Right lung (tissue), 5 donors: ENCODE measurements around the gene DPYSL5. TPM values are rescaled to one million over a fixed set of nuclear protein-coding genes. Genes with fewer than 3 reads are reported as not detected.
A peak's percentile ranks its signal among the peaks of the same experiment; 100 is the strongest.

Experiments used
- DNase-seq, 2 donors: peaks; one replicate each; pipeline ENCODE4 v3.0.0-alpha.2; 2013
- polyA plus RNA-seq, 5 donors: library from polyadenylated mRNA; unstranded; fragments of 120-200 nt; gene quantifications; one replicate each; pipeline versions ENCODE4 v1.2.1 to v1.2.3, GENCODE V29; 2013; ENCODE audit warnings: inconsistent platforms in 1 of 5, low replicate concordance in 1 of 5; ENCODE audit not compliant: insufficient read length in 5 of 5, insufficient read depth in 1 of 5

The DPYSL5 gene
- polyA plus RNA-seq, 5 donors = 0.17 to 0.95 (median 0.27) TPM

GRCh38 chr2:26845021-26845420 lies 2.9 kb upstream of the DPYSL5 start:
- DNase-seq = no peak

GRCh38 chr2:26846334-26847306 lies 1.3 kb upstream of the DPYSL5 start:
- peak; percentile 45 to 52 for DNase-seq

DNA sequence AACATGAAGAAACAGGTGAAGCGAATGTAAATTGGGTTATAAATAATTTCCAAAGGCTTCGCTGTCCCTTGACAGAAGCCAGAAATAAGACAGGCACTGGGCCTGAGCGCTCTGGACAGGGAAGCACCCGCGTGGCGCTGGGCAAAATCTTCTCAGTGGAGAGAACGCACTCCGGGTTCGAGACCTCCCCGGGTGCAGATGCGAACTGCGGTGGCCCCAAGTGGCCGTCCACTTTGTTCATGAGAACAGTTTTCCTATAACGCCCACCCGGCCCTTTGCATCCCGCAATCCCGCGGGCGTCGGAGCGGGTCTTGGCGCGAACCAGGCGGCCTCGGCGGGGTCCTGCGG lies 651 bp upstream of the DPYSL5 start:
- DNase-seq = no peak

- no peak for DNase-seq
Measured at GRCh38 chr2:26848336-26849055, 564 bp downstream of the DPYSL5 start.

DNA sequence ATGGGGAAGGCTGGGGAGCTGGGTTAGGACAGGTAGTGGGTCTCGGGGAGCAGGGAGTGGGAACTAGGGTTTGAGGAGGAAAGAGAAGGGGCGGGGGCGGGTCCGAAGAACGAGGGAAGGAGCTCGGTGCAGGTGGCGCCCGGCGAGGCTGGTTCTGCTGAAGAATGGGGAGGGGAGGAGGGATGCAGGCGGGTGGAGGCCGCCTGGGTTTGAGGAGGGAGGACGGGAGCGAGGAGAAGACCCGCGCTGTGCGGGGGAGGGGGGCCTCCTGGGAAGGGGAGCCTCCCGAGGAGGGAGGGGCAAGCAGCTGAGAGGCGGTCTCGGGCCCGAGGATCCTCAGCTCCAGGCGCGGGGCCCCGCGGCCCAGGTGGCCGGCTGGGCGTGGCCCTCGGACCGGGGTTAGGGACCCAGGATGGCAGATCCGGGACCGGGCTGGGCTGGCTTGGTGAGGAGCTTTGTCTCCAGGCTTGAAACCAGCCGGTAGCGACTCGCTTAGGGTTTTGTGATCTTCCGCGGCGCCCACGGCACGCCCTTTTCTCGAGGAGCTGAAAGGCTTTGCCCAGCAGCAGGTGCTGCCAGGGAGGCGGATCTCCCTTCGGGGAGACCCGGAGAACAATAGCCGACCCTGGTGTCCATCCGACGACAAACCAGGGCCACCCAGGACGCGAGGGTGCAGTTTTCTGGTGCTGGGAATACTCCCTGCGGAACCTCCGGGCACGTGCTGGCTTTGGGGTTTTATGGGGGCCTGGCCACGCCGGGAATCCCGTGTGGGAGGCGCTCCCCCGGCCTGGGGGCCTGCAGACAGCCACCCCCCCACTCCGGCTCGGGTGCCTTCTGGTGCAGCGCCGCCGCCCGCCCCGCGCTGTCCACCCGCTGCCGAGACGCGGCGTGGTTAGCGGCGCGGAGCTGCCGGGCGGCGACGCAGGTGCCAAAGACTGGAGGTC lies 1.4 kb downstream of the DPYSL5 start:
- DNase-seq = no peak

GRCh38 chr2:26850000-26850431 lies 2.1 kb downstream of the DPYSL5 start:
- DNase-seq = no peak

GRCh38 chr2:26850505-26850904 lies 2.6 kb downstream of the DPYSL5 start:
- DNase-seq = no peak

GRCh38 chr2:26852405-26853306 lies 4.7 kb downstream of the DPYSL5 start:
- DNase-seq = no peak

- no peak for DNase-seq
Measured at GRCh38 chr2:26853751-26854150, 5.8 kb downstream of the DPYSL5 start.

GRCh38 chr2:26854283-26854827 lies 6.4 kb downstream of the DPYSL5 start:
- DNase-seq = no peak

DNA sequence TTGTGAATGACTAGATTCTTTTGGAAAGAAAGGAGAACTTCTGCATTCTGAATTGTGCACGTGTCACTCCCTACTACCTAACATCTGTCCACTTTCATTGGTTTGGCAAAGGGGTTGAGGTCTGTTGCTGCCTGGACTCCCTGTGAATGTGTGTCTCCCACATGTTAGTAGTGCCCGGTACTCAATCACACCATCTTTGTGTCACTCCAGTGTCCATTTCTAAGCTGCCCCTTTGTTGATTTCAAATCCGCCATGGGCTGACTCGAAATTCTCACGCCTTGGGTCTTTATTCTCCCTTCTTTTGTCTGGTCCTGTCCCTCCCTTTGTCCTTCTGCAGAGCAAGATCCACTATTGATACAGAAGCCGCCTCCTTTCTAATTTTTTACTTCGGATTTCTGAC lies 7.5 kb downstream of the DPYSL5 start:
- no peak for DNase-seq

DNA sequence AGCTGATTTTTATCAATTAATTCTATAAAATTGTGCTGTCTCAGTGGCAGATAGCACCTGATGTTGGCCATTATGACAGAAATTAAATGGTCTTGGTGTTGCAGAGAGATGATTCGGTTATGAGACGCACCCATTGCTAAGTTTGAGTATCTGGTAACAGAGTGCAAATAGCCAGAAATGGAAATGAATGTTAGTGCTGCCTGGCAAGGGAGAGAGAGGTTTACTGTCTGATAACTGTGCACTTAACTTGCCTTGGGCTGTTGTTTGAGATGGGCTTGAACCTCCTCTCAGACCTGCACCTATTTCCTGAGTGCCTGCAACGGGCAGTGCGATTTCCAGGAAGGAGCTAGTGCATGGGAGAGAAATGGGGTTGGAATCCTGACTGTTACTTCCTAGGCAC lies 11.7 kb downstream of the DPYSL5 start:
- DNase-seq = no peak

- no peak for DNase-seq
Measured at GRCh38 chr2:26860211-26860850, 12.4 kb downstream of the DPYSL5 start.

GRCh38 chr2:26861610-26862224 lies 13.8 kb downstream of the DPYSL5 start:
- no peak for DNase-seq

- DNase-seq = no peak
Measured at GRCh38 chr2:26864226-26864625, 16.3 kb downstream of the DPYSL5 start.

GRCh38 chr2:26864646-26865045 lies 16.7 kb downstream of the DPYSL5 start:
- DNase-seq = no peak

DNA sequence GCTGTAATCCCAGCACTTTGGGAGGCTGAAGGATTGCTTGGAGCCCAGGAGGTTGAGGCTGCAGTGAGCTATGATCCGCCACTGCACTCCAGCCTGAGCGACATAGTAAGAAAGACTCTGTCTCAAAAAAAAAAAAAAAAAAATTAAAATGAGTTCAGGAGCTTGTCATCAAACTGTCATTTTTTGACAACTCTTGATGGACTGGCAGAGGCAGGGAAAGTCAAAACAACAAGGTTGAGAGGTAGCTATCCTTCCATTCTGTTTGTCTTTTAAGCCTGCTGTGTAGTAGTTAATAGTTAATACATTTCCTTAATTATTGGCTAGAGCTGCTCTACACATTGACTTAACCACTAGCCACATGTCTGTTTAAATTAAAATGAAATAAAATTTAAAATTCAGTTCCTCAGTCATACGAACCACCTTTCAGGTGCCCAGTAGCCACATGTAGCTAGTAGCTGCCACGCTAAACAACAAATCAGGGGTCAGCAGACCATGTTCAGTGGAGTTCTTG lies 22.7 kb downstream of the DPYSL5 start:
- no peak for DNase-seq

DNA sequence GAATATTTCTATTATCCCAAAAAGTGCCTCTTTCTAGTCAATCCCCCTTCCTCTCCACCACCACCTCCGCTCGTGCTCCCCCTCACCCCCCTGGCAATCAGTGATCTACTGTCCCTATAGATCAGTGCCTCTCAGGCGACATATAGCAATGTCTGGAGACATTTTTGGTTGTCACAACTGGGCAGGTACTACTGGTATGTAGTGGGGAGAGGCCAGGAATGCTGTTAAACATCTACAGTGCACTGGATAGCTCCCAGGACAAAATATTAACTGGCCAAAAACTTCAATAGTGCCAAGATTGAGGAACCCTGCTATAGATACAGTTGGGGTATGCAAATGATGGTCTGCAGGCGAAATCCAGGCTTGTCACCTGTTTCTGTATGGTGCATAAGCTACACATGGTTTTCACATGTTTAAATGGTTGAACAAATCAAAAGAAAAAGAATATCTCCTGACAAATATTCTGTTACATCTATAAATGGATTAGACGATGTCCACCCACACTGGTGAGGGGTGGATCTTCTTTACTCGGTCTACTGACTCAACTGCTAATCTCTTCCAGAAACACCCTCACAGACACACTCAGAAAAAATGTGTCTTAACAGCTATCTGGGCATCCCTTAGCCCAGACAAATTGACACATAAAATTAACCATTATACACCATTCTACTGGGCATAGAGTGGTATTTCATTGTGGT lies 25.5 kb downstream of the DPYSL5 start:
- no peak for DNase-seq

- no peak for DNase-seq
Measured at GRCh38 chr2:26874514-26874913, 26.6 kb downstream of the DPYSL5 start.
